ENCODE measurements around the gene AKAP11. TPM values are rescaled to one million over a fixed set of nuclear protein-coding genes. Genes with fewer than 3 reads are reported as not detected.

AKAP11 gene
- total and polyA plus RNA-seq, 4 experiments from 2014 or later = 2.7 to 42.6 (median 22.3) TPM

GRCh38 chr13:42318570-42318969, 46.6 kb downstream of the AKAP11 start:
- DNase-seq = no peak
- Histone ChIP-seq H3K36me3 (ENCODE audit: insufficient read depth, low read length) (no peaks in the 10 kb centered on the region), H3K9me3 (ENCODE audit: control insufficient read depth in 1 of 2, low read length in 2 of 2) (no peaks in the 10 kb centered on the region), H3K4me3 (ENCODE audit: low read length in 2 of 2) (no peak overlapping the region), H3K4me1 (ENCODE audit: insufficient read depth, low read length) (peaks cover 8% of the 10 kb centered on the region), H3K27ac (ENCODE audit: low read depth, low read length) (no peak overlapping the region), H3K27me3 (ENCODE audit: insufficient read depth, low read length) (no peaks in the 10 kb centered on the region)
- peaks cover 33 to 51% of the 10 kb centered on the region in 2 donors for H3K36me3 Mint-ChIP-seq
- no peaks in the 10 kb centered on the region for H3K27me3 Mint-ChIP-seq
- H3K27ac Mint-ChIP-seq = peak overlapping the region in 2 of 7 donors; percentile 30 to 56
- H3K9me3 Mint-ChIP-seq = no peaks in the 10 kb centered on the region
- intact Hi-C loops (cut with micrococcal nuclease) = no loop called here
- H3K4me1 Mint-ChIP-seq = peaks cover 15 to 24% (median 18%) of the 10 kb centered on the region in 4 donors
- ChIA-PET POLR2A (ENCODE audit: partially characterized antibody) (interaction anchor here (1.1 kb wide), 1 partner anchor 9 kb away, joined by 4 read pairs; no protein-coding TSS in a partner anchor), CTCF (ENCODE audit: partially characterized antibody) (interaction anchor here (1.0 to 1.6 kb wide), 4 partner anchors 8 to 277 kb away, joined by 3 read pairs; no protein-coding TSS in a partner anchor)
- no peak overlapping the region for H3K4me3 Mint-ChIP-seq

- H3K36me3 Mint-ChIP-seq = peaks cover 29 to 43% of the 10 kb centered on the region in 2 donors
- no peaks in the 10 kb centered on the region for H3K36me3 ChIP-seq (ENCODE audit: insufficient read depth, low read length)
These were observed 48.4 kb downstream of the AKAP11 start for GRCh38 chr13:42320375-42320787.

GRCh38 chr13:42322806-42323205, 50.9 kb downstream of the AKAP11 start:
- DNase-seq = no peak
- Mint-ChIP-seq H3K36me3 (peaks cover 14 to 30% of the 10 kb centered on the region in 2 donors), H3K9me3 (peaks cover 0 to 1% (median 0%) of the 10 kb centered on the region in 8 donors), H3K27me3 (no peaks in the 10 kb centered on the region), H3K27ac (no peak overlapping the region), H3K4me3 (no peak overlapping the region), H3K4me1 (peaks cover 16 to 34% (median 18%) of the 10 kb centered on the region in 4 donors)
- Histone ChIP-seq H3K4me1 (ENCODE audit: insufficient read depth, low read length) (peaks cover 8% of the 10 kb centered on the region), H3K36me3 (ENCODE audit: insufficient read depth, low read length) (no peaks in the 10 kb centered on the region), H3K4me3 (ENCODE audit: low read length in 2 of 2) (no peak overlapping the region), H3K27me3 (ENCODE audit: insufficient read depth, low read length) (no peaks in the 10 kb centered on the region), H3K27ac (ENCODE audit: low read depth, low read length) (no peak overlapping the region), H3K9me3 (ENCODE audit: control insufficient read depth in 1 of 2, low read length in 2 of 2) (no peaks in the 10 kb centered on the region)
- CTCF ChIA-PET (ENCODE audit: partially characterized antibody) = no interaction called here
- intact Hi-C loops (cut with micrococcal nuclease) = no loop called here
- POLR2A ChIA-PET (ENCODE audit: partially characterized antibody) = no interaction called here

More at GRCh38 chr13:42320375-42320787, 48.4 kb downstream of the AKAP11 start:
- ChIA-PET CTCF (ENCODE audit: partially characterized antibody) (interaction anchor here (1.3 kb wide), 1 partner anchor 157 kb away, joined by 3 read pairs; no protein-coding TSS in a partner anchor), POLR2A (ENCODE audit: partially characterized antibody) (no interaction called here)
- Mint-ChIP-seq H3K4me3 (peak overlapping the region in 2 of 8 donors; percentile 38 to 60), H3K9me3 (no peaks in the 10 kb centered on the region), H3K27me3 (no peaks in the 10 kb centered on the region), H3K4me1 (peaks cover 14 to 24% (median 17%) of the 10 kb centered on the region in 4 donors), H3K27ac (peak overlapping the region in 6 of 7 donors; percentile 4 to 69 (median 46))
- Histone ChIP-seq H3K27me3 (ENCODE audit: insufficient read depth, low read length) (no peaks in the 10 kb centered on the region), H3K27ac (ENCODE audit: low read depth, low read length) (no peak overlapping the region), H3K9me3 (ENCODE audit: control insufficient read depth in 1 of 2, low read length in 2 of 2) (no peaks in the 10 kb centered on the region), H3K4me1 (ENCODE audit: insufficient read depth, low read length) (peaks cover 8% of the 10 kb centered on the region), H3K4me3 (ENCODE audit: low read length in 2 of 2) (no peak overlapping the region)
- intact Hi-C loops (cut with micrococcal nuclease) = no loop called here
- no peak for DNase-seq

DNA sequence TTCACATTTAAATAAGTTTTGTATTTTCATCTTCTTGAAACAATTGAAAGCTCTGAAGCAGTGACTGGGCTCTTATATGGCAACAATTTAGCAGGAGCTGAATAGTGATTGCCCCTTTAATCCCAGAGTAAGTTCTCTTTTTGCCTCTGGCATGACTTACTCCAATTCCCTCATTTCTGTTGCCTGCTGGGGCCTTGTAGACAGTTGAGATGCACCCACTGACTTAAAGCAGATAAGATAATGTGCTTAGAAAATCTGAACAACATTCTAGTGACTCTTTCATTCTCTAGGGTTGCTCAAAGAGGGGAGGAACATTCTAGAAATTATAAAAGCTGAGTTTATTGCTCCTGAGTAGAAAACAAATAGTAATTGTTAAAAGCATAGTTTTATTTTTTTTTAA, 52.8 kb downstream of the AKAP11 start:
- CTCF ChIA-PET (ENCODE audit: partially characterized antibody) = no interaction called here
- intact Hi-C loops (cut with micrococcal nuclease) = no loop called here
- H3K9me3 Mint-ChIP-seq = peaks cover 0 to 2% (median 0%) of the 10 kb centered on the region in 8 donors

GRCh38 chr13:42327725-42328124, 55.8 kb downstream of the AKAP11 start:
- H3K9me3 ChIP-seq (ENCODE audit: control insufficient read depth in 1 of 2, low read length in 2 of 2) = no peaks in the 10 kb centered on the region
- no peak overlapping the region for H3K27ac ChIP-seq (ENCODE audit: low read depth, low read length)
- H3K27me3 Mint-ChIP-seq = no peaks in the 10 kb centered on the region
- no peaks in the 10 kb centered on the region for H3K36me3 ChIP-seq (ENCODE audit: insufficient read depth, low read length)
- CTCF ChIA-PET (ENCODE audit: partially characterized antibody) = interaction anchor here (2.2 kb wide), 1 partner anchor 151 kb away, joined by 8 read pairs; no protein-coding TSS in a partner anchor
- peaks cover 13 to 37% (median 16%) of the 10 kb centered on the region in 4 donors for H3K4me1 Mint-ChIP-seq
- DNase-seq = no peak
- H3K4me3 Mint-ChIP-seq = peak overlapping the region in 3 of 8 donors; percentile 27 to 47 (median 45)
- peaks cover 16% of the 10 kb centered on the region for H3K4me1 ChIP-seq (ENCODE audit: insufficient read depth, low read length)
- POLR2A ChIA-PET (ENCODE audit: partially characterized antibody) = interaction anchor here (0.8 kb wide), 1 partner anchor 9 kb away, joined by 4 read pairs; no protein-coding TSS in a partner anchor
- intact Hi-C loops (cut with micrococcal nuclease) = no loop called here
- H3K27ac Mint-ChIP-seq = peak overlapping the region in 2 of 7 donors; percentile 51 to 80
- H3K27me3 ChIP-seq (ENCODE audit: insufficient read depth, low read length) = no peaks in the 10 kb centered on the region
- peaks cover 0 to 4% (median 0%) of the 10 kb centered on the region in 8 donors for H3K9me3 Mint-ChIP-seq
- H3K4me3 ChIP-seq (ENCODE audit: low read length in 2 of 2) = no peak overlapping the region
- peaks cover 0 to 4% of the 10 kb centered on the region in 2 donors for H3K36me3 Mint-ChIP-seq

More for the DNA sequence above, 52.8 kb downstream of the AKAP11 start:
- Mint-ChIP-seq H3K4me3 (no peak overlapping the region), H3K27ac (peak overlapping the region in 2 of 7 donors; percentile 16 to 28), H3K36me3 (peaks cover 5 to 16% of the 10 kb centered on the region in 2 donors), H3K4me1 (peaks cover 17 to 39% (median 18%) of the 10 kb centered on the region in 4 donors), H3K27me3 (no peaks in the 10 kb centered on the region)
- DNase-seq = no peak
- H3K9me3 ChIP-seq (ENCODE audit: control insufficient read depth in 1 of 2, low read length in 2 of 2) = no peaks in the 10 kb centered on the region
- POLR2A ChIA-PET (ENCODE audit: partially characterized antibody) = no interaction called here
- H3K27ac ChIP-seq (ENCODE audit: low read depth, low read length) = no peak overlapping the region
- peaks cover 14% of the 10 kb centered on the region for H3K4me1 ChIP-seq (ENCODE audit: insufficient read depth, low read length)
- H3K4me3 ChIP-seq (ENCODE audit: low read length in 2 of 2) = no peak overlapping the region
- no peaks in the 10 kb centered on the region for H3K36me3 ChIP-seq (ENCODE audit: insufficient read depth, low read length)
- no peaks in the 10 kb centered on the region for H3K27me3 ChIP-seq (ENCODE audit: insufficient read depth, low read length)

DNA sequence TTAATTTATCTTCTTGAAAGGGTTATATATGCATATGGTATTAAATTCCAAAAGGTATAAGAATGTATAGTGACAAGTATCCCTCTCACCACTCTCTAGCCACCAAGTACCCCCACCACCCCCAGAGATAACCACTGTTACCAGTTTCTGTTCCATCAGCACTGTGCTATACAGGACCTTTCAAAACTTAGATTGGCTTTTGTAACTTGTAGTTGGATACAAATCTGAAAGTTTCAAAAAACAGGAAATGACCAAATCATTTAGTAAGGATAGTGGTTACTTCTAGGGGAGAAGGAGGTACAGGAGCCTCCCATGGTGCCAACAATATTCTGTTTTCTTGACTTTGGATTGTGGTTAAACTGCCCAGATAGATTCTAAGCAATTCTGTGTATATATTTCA, 56.7 kb downstream of the AKAP11 start:
- DNase-seq = peak in 2 of 5 donors; percentile 2 to 4
- H3K9me3 ChIP-seq (ENCODE audit: control insufficient read depth in 1 of 2, low read length in 2 of 2) = no peaks in the 10 kb centered on the region
- peaks cover 16% of the 10 kb centered on the region for H3K4me1 ChIP-seq (ENCODE audit: insufficient read depth, low read length)
- no peak overlapping the region for H3K4me3 ChIP-seq (ENCODE audit: low read length in 2 of 2)
- intact Hi-C loops (cut with micrococcal nuclease) = no loop called here
- ChIA-PET POLR2A (ENCODE audit: partially characterized antibody) (no interaction called here), CTCF (ENCODE audit: partially characterized antibody) (interaction anchor here (1.4 to 3.8 kb wide), 3 partner anchors 10 to 150 kb away, joined by 3 to 22 read pairs (median 8); no protein-coding TSS in a partner anchor)
- Mint-ChIP-seq H3K27me3 (no peaks in the 10 kb centered on the region), H3K36me3 (peaks cover 0 to under 1% of the 10 kb centered on the region in 2 donors), H3K4me3 (peak overlapping the region in 4 of 8 donors; percentile 21 to 64 (median 44)), H3K9me3 (peaks cover 0 to 4% (median 0%) of the 10 kb centered on the region in 8 donors), H3K4me1 (peaks cover 13 to 37% (median 16%) of the 10 kb centered on the region in 4 donors), H3K27ac (peak overlapping the region in 6 of 7 donors; percentile 9 to 92 (median 37))
- no peak overlapping the region for H3K27ac ChIP-seq (ENCODE audit: low read depth, low read length)
- H3K36me3 ChIP-seq (ENCODE audit: insufficient read depth, low read length) = no peaks in the 10 kb centered on the region
- H3K27me3 ChIP-seq (ENCODE audit: insufficient read depth, low read length) = no peaks in the 10 kb centered on the region

DNA sequence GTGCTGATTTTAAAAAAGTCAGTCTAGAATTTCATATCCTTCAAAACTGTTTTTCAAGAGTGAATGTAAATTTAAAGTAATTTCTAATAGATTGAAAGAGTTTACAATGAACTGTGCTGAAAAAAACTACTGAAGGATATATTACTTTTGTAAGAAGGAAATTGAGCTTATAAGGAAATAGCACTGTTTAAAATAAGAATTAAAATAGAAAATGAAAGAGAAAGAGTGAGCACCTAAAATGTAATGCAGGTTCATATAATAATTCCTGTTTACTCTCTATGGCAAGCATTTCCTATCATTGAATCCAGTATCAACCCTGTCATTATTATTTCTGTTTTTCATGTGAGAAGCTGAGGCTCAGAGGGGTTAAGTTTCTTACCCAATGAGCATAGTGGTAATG, 57.3 kb downstream of the AKAP11 start:
- H3K27ac ChIP-seq (ENCODE audit: low read depth, low read length) = no peak overlapping the region
- intact Hi-C loops (cut with micrococcal nuclease) = no loop called here
- Mint-ChIP-seq H3K27ac (peak overlapping the region in 5 of 7 donors; percentile 21 to 92 (median 48)), H3K4me3 (peak overlapping the region in 3 of 8 donors; percentile 40 to 64 (median 42)), H3K4me1 (peaks cover 17 to 42% (median 18%) of the 10 kb centered on the region in 4 donors), H3K27me3 (no peaks in the 10 kb centered on the region), H3K36me3 (no peaks in the 10 kb centered on the region), H3K9me3 (peaks cover 0 to 4% (median 0%) of the 10 kb centered on the region in 8 donors)
- ChIA-PET POLR2A (ENCODE audit: partially characterized antibody) (no interaction called here), CTCF (ENCODE audit: partially characterized antibody) (interaction anchor here (1.4 to 3.8 kb wide), 2 partner anchors 11 to 149 kb away, joined by 3 to 22 read pairs; no protein-coding TSS in a partner anchor)
- no peaks in the 10 kb centered on the region for H3K36me3 ChIP-seq (ENCODE audit: insufficient read depth, low read length)
- H3K27me3 ChIP-seq (ENCODE audit: insufficient read depth, low read length) = no peaks in the 10 kb centered on the region
- H3K4me1 ChIP-seq (ENCODE audit: insufficient read depth, low read length) = peaks cover 21% of the 10 kb centered on the region
- DNase-seq = no peak
- no peaks in the 10 kb centered on the region for H3K9me3 ChIP-seq (ENCODE audit: control insufficient read depth in 1 of 2, low read length in 2 of 2)
- no peak overlapping the region for H3K4me3 ChIP-seq (ENCODE audit: low read length in 2 of 2)
